Aorta (tissue), 5 donors: ENCODE data around the gene SEMA3D. TPM values are rescaled to one million over a fixed set of nuclear protein-coding genes. Genes with fewer than 3 reads are reported as not detected.

Experiments
- ATAC-seq: fragments of 200-7000 bp; cut with Tn5 transposase; one replicate; pipeline ENCODE4 v1.9.1; 2022; ENCODE audit warnings: moderate library complexity; ENCODE audit not compliant: low FRiP score
- DNase-seq, 2 donors: peaks; one replicate each; pipeline ENCODE4 v3.0.0-alpha.2; 2020
- H3K27ac ChIP-seq, 2 donors: one replicate each; pipeline ENCODE4 v1.5.1; 2013; ENCODE audit warnings: low read length in 2 of 2, mild to moderate bottlenecking in 2 of 2, moderate library complexity in 2 of 2, control low read depth in 1 of 2, inconsistent platforms in 1 of 2, low read depth in 1 of 2
- H3K27me3 ChIP-seq, 2 donors: one replicate each; pipeline ENCODE4 v1.6.1; 2013; ENCODE audit warnings: control low read depth in 1 of 2, low read length in 1 of 2, mild to moderate bottlenecking in 1 of 2, moderate library complexity in 1 of 2; ENCODE audit not compliant: insufficient read depth in 2 of 2, control insufficient read depth in 1 of 2
- H3K36me3 ChIP-seq, 2 donors: one replicate each; pipeline ENCODE4 v1.6.1; 2013; ENCODE audit warnings: control low read depth in 1 of 2, low read length in 1 of 2, mild to moderate bottlenecking in 1 of 2; ENCODE audit not compliant: insufficient read depth in 2 of 2, control insufficient read depth in 1 of 2
- H3K4me1 ChIP-seq, 2 donors: one replicate each; pipeline ENCODE4 v1.6.1; 2013; ENCODE audit warnings: low read length in 2 of 2, control low read depth in 1 of 2, mild to moderate bottlenecking in 1 of 2, moderate library complexity in 1 of 2; ENCODE audit not compliant: insufficient read depth in 2 of 2, control insufficient read depth in 1 of 2
- H3K4me3 ChIP-seq, 2 donors: one replicate each; pipeline ENCODE4 v1.5.1; 2013; ENCODE audit warnings: low read length in 2 of 2, control low read depth in 1 of 2, mild to moderate bottlenecking in 1 of 2
- H3K9me3 ChIP-seq: one replicate; pipeline ENCODE4 v1.6.1; 2013; ENCODE audit warnings: mild to moderate bottlenecking, low read length; ENCODE audit not compliant: control insufficient read depth
- WGBS, 2 donors: extraction: QIAGEN DNeasy Blood & Tissue Kit; methylation state at CpG; one replicate each; pipeline ENCODE4 v1.1.7; 2013; 5-methylcytosine and 5-hydroxymethylcytosine counted together
- intact Hi-C, 2 donors: fragments of 100-400 bp; cut with DNase I; formaldehyde crosslinking; loops; one replicate each; pipeline versions ENCODE4 v1.14.2 to v1.15.0; 2022
- polyA plus RNA-seq, 2 donors: library from polyadenylated mRNA; stranded (reverse); fragments of 200-250 nt; gene quantifications; one replicate each; pipeline ENCODE4 v1.2.3, GENCODE V29; 2013
- total RNA-seq, 2 donors: library from RNA; stranded (reverse); fragmentation: NEBNext Ultra II Directional; extraction: Animal tissue kit (Norgen Biotek cat#: 25700); gene quantifications; one replicate each; pipeline ENCODE4 v1.2.1, GENCODE V29; 2021
- donor health status: healthy with polysubstance abuse.
- donor health status: Bipolar disorder and iron deficiency.
- donor health status: DM: no; HTN: no; CAD: no.
- donor health status: DM: no; HTN: no; CAD: no.
- donor health status: DM: yes; HTN: yes; CAD: no.

SEMA3D gene
- total and polyA plus RNA-seq, 4 donors, result 3.5 to 50.7 (median 20.0) TPM

- Histone ChIP-seq H3K4me1 (peaks cover 0 to 5% of the 10 kb centered on the region in 2 donors), H3K4me3 (no peak overlapping the region), H3K36me3 (no peaks in the 10 kb centered on the region), H3K9me3 (no peaks in the 10 kb centered on the region), H3K27ac (no peak overlapping the region), H3K27me3 (no peaks in the 10 kb centered on the region)
- 95 to 96% methylated on average over 2 of the region's 2 CpGs for WGBS, 2 donors
- DNase-seq (no peak), ATAC-seq (no peak)
- intact Hi-C loops, result loop anchor here in 1 of 2 donors (5.0 kb wide), 1 partner anchor 127 kb away; the partner anchor contains the start of gene SEMA3D
Measured at GRCh38 chr7:85060696-85061095, 126.2 kb downstream of the SEMA3D start.

DNA sequence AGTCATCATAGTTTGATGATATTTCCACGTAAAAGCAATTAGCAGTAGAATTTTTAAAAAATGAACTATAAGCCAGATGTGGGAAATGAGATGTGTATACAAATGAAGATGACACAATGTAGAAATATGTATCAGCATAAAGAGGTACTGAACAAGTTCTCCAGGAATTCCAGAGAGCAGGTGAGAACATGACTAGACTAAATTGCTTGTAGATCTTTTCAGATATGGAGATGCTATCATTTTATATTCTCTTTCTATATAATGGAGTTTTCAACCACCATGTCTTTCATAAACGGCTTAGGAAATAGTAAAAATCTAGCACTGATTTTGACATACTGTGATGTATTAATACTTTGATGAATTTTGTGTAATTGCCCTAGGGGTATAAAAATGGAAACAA is 130.9 kb downstream of the SEMA3D start:
- Histone ChIP-seq H3K27me3 (no peaks in the 10 kb centered on the region), H3K4me3 (no peak overlapping the region), H3K9me3 (no peaks in the 10 kb centered on the region), H3K36me3 (no peaks in the 10 kb centered on the region), H3K4me1 (no peaks in the 10 kb centered on the region), H3K27ac (no peak overlapping the region)
- intact Hi-C loops, result no loop called here
- 93 to 95% methylated on average over 2 of the region's 2 CpGs for WGBS, 2 donors
- DNase-seq (no peak), ATAC-seq (no peak)

- Histone ChIP-seq H3K36me3 (peaks cover 0 to 1% of the 10 kb centered on the region in 2 donors), H3K4me3 (no peak overlapping the region), H3K9me3 (no peaks in the 10 kb centered on the region), H3K4me1 (no peaks in the 10 kb centered on the region), H3K27me3 (no peaks in the 10 kb centered on the region), H3K27ac (no peak overlapping the region)
- DNase-seq (no peak), ATAC-seq (no peak)
- 93 to 95% methylated on average over 2 of the region's 2 CpGs for WGBS, 2 donors
- intact Hi-C loops, result no loop called here
Measured at GRCh38 chr7:85055196-85055595, 131.7 kb downstream of the SEMA3D start.

- Histone ChIP-seq H3K36me3 (peaks cover 0 to 1% of the 10 kb centered on the region in 2 donors), H3K9me3 (no peaks in the 10 kb centered on the region), H3K27me3 (no peaks in the 10 kb centered on the region), H3K4me1 (no peaks in the 10 kb centered on the region), H3K4me3 (no peak overlapping the region), H3K27ac (no peak overlapping the region)
- ATAC-seq (no peak), DNase-seq (no peak)
- intact Hi-C loops, result no loop called here
Measured at GRCh38 chr7:85054306-85054705, 132.6 kb downstream of the SEMA3D start.

GRCh38 chr7:85052894-85053293 is 134.0 kb downstream of the SEMA3D start:
- Histone ChIP-seq H3K9me3 (no peaks in the 10 kb centered on the region), H3K27me3 (no peaks in the 10 kb centered on the region), H3K4me3 (no peak overlapping the region), H3K4me1 (no peaks in the 10 kb centered on the region), H3K27ac (no peak overlapping the region), H3K36me3 (peaks cover 0 to 1% of the 10 kb centered on the region in 2 donors)
- DNase-seq (no peak), ATAC-seq (no peak)
- intact Hi-C loops, result no loop called here
- whole genome bisulfite sequencing, 2 donors, result 97 to 99% methylated on average over 1 of the region's 1 CpG

DNA sequence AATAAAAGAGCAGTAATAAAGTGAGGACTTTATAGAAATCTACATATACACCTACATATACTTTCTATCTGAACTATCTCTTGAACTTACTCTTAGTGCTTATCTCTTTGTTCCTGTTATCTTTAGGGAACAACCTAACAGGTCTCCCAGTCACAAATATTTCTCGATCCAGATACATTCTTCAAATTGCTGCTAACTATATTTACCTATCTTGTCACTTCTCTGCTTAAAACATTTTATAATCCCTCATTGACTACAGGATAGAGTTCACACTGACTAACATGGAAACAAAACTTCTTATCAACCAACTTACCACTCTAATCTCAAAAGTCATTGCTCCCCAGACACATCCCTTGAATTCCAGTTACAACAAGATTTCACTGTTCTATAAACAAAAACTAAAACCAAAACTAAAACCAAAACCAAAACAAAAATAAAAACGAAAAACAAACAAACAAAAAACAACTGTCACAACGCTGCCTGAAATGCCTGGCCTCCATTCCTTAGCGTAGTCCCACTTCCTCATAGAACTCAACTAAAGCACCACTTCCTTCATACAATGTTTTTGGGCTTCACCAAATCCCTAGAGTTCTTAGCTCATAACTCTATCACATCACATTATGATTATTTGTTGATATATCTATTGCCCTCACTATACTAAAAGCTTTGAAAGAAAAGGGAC is 134.7 kb downstream of the SEMA3D start:
- H3K4me1 ChIP-seq, result no peaks in the 10 kb centered on the region
- no peak for ATAC-seq
- H3K9me3 ChIP-seq, result no peaks in the 10 kb centered on the region
- no peak for DNase-seq
- intact Hi-C loops, result no loop called here
- H3K27me3 ChIP-seq, result no peaks in the 10 kb centered on the region
- no peak overlapping the region for H3K27ac ChIP-seq
- WGBS, 2 donors, result 82 to 86% methylated on average over 4 of the region's 4 CpGs
- H3K36me3 ChIP-seq, result peaks cover 0 to 1% of the 10 kb centered on the region in 2 donors
- no peak overlapping the region for H3K4me3 ChIP-seq

- H3K9me3 ChIP-seq, result no peaks in the 10 kb centered on the region
- peaks cover 0 to 1% of the 10 kb centered on the region in 2 donors for H3K36me3 ChIP-seq
- no peaks in the 10 kb centered on the region for H3K4me1 ChIP-seq
- no peak overlapping the region for H3K27ac ChIP-seq
- intact Hi-C loops, result loop anchor here (10.0 kb wide), 2 partner anchors 418 to 808 kb away; no protein-coding TSS in a partner anchor
- no peak overlapping the region for H3K4me3 ChIP-seq
- ATAC-seq (no peak), DNase-seq (no peak)
- 89 to 92% methylated on average over 1 of the region's 1 CpG for WGBS, 2 donors
- H3K27me3 ChIP-seq, result no peaks in the 10 kb centered on the region
Measured at GRCh38 chr7:85046534-85046933, 140.3 kb downstream of the SEMA3D start.

- Histone ChIP-seq H3K4me1 (no peaks in the 10 kb centered on the region), H3K9me3 (no peaks in the 10 kb centered on the region), H3K27ac (no peak overlapping the region), H3K4me3 (no peak overlapping the region), H3K36me3 (no peaks in the 10 kb centered on the region), H3K27me3 (no peaks in the 10 kb centered on the region)
- 59 to 64% methylated on average over 6 of the region's 6 CpGs for WGBS, 2 donors
- intact Hi-C loops, result loop anchor here (1.0 to 10.0 kb wide), 5 partner anchors 145 to 813 kb away; partner anchors contain the start of gene SEMA3D (in 1 of the 2)
- peak; percentile 74 for ATAC-seq
- peak; percentile 68 to 84 for DNase-seq
Measured at GRCh38 chr7:85041605-85042216, 145.1 kb downstream of the SEMA3D start.
